SIG-M5 treated with dmso at 0.1 percent for 504 hours (cell line): Measurements from ENCODE around the gene MEGF11.

Experiments used
- DNase-seq: peaks from one replicate; lab custom pipeline; 2025; ENCODE audit not compliant: unreplicated experiment; lab: John Stamatoyannopoulos, UW

MEGF11 gene

GRCh38 chr15:65924004-65924403, 329.5 kb downstream of the MEGF11 start:
- DNase-seq = no peak

- no peak for DNase-seq
Measured at GRCh38 chr15:65923264-65923663, 330.3 kb downstream of the MEGF11 start.

- DNase-seq = no peak
Measured at GRCh38 chr15:65922621-65923020, 330.9 kb downstream of the MEGF11 start.

GRCh38 chr15:65921780-65922179, 331.8 kb downstream of the MEGF11 start:
- DNase-seq = no peak

- no peak for DNase-seq
Measured at GRCh38 chr15:65920825-65921309, 332.7 kb downstream of the MEGF11 start.

- DNase-seq = no peak
Measured at GRCh38 chr15:65920121-65920520, 333.4 kb downstream of the MEGF11 start.

GRCh38 chr15:65919353-65919752, 334.2 kb downstream of the MEGF11 start:
- DNase-seq = no peak

- DNase-seq = no peak
Measured at GRCh38 chr15:65918945-65919344, 334.6 kb downstream of the MEGF11 start.

GRCh38 chr15:65918357-65918920, 335.1 kb downstream of the MEGF11 start:
- no peak for DNase-seq

GRCh38 chr15:65917936-65918335, 335.6 kb downstream of the MEGF11 start:
- DNase-seq = no peak

GRCh38 chr15:65917407-65917756, 336.2 kb downstream of the MEGF11 start:
- DNase-seq = no peak

- DNase-seq = peak; percentile 5
Measured at GRCh38 chr15:65916664-65917406, 336.7 kb downstream of the MEGF11 start.

GRCh38 chr15:65916041-65916663, 337.4 kb downstream of the MEGF11 start:
- no peak for DNase-seq

GRCh38 chr15:65914981-65915925, 338.3 kb downstream of the MEGF11 start:
- DNase-seq = no peak

GRCh38 chr15:65914386-65914785, 339.2 kb downstream of the MEGF11 start:
- no peak for DNase-seq

- DNase-seq = no peak
Measured at GRCh38 chr15:65913631-65914199, 339.8 kb downstream of the MEGF11 start.

GRCh38 chr15:65912235-65912634, 341.3 kb downstream of the MEGF11 start:
- DNase-seq = no peak

GRCh38 chr15:65910341-65910740, 343.2 kb downstream of the MEGF11 start:
- no peak for DNase-seq

- DNase-seq = no peak
Measured at GRCh38 chr15:65909831-65910230, 343.7 kb downstream of the MEGF11 start.

GRCh38 chr15:65908876-65909275, 344.7 kb downstream of the MEGF11 start:
- no peak for DNase-seq

- DNase-seq = no peak
Measured at GRCh38 chr15:65907661-65908060, 345.9 kb downstream of the MEGF11 start.
